Activated T-cell treated with anti-CD3 and anti-CD28 coated beads, Interleukin-2, amount 50 U/mL, for 48 hours (primary cell): ENCODE data around the gene CORO1C.

Experiments used
- DNase-seq, 2 experiments: peaks; one replicate each; pipeline ENCODE4 v3.0.0-alpha.2; 2020

Gene CORO1C

GRCh38 chr12:108613548-108613947, 117.8 kb downstream of the CORO1C start:
- no peak for DNase-seq

GRCh38 chr12:108612788-108613282, 118.5 kb downstream of the CORO1C start:
- DNase-seq = no peak

- DNase-seq = peak; percentile 79 to 81
Observed at GRCh38 chr12:108611884-108612415, 119.4 kb downstream of the CORO1C start.

- DNase-seq = no peak
Observed at GRCh38 chr12:108610856-108611605, 120.3 kb downstream of the CORO1C start.

- DNase-seq = no peak
Observed at GRCh38 chr12:108610336-108610815, 120.9 kb downstream of the CORO1C start.

- DNase-seq = no peak
Observed at GRCh38 chr12:108609537-108610335, 121.6 kb downstream of the CORO1C start.

- DNase-seq = no peak
Observed at GRCh38 chr12:108608616-108609015, 122.7 kb downstream of the CORO1C start.

- DNase-seq = no peak
Observed at GRCh38 chr12:108607981-108608600, 123.2 kb downstream of the CORO1C start.

GRCh38 chr12:108606492-108606891, 124.8 kb downstream of the CORO1C start:
- no peak for DNase-seq

GRCh38 chr12:108605690-108606406, 125.5 kb downstream of the CORO1C start:
- no peak for DNase-seq

GRCh38 chr12:108605000-108605689, 126.2 kb downstream of the CORO1C start:
- DNase-seq = no peak

- DNase-seq = no peak
Observed at GRCh38 chr12:108604208-108604941, 126.9 kb downstream of the CORO1C start.

GRCh38 chr12:108603743-108604142, 127.6 kb downstream of the CORO1C start:
- no peak for DNase-seq

- no peak for DNase-seq
Observed at GRCh38 chr12:108602976-108603704, 128.2 kb downstream of the CORO1C start.

- no peak for DNase-seq
Observed at GRCh38 chr12:108602209-108602705, 129.1 kb downstream of the CORO1C start.

- no peak for DNase-seq
Observed at GRCh38 chr12:108600702-108601007, 130.7 kb downstream of the CORO1C start.

- DNase-seq = no peak
Observed at GRCh38 chr12:108599948-108600701, 131.2 kb downstream of the CORO1C start.

GRCh38 chr12:108599541-108599940, 131.8 kb downstream of the CORO1C start:
- DNase-seq = no peak

- DNase-seq = no peak
Observed at GRCh38 chr12:108598553-108599250, 132.6 kb downstream of the CORO1C start.
